Keratinocyte (primary cell): ENCODE measurements around the gene BAG1.

Experiments
- CTCF ChIP-seq, 3 experiments: IDR thresholded peaks in 1 of 3; conservative IDR thresholded peaks in 1 of 3; optimal IDR thresholded peaks in 1 of 3; 2 replicates in 2 of 3; 3 replicates in 1 of 3; pipeline versions ENCODE3 to v1.5.1; 2011; ENCODE audit warnings: low read length in 3 of 3, mild to moderate bottlenecking in 3 of 3, moderate library complexity in 2 of 3, control low read depth in 1 of 3, inconsistent platforms in 1 of 3; ENCODE audit not compliant: insufficient read depth in 2 of 3; ENCODE audit errors: extremely low read depth in 1 of 3
- EZH2 ChIP-seq: IDR thresholded peaks from one replicate; pipeline ENCODE4 v1.6.1; 2012; ENCODE audit warnings: inconsistent platforms, mild to moderate bottlenecking, low read length, moderate library complexity

- TF ChIP-seq CTCF (optimal IDR thresholded peaks at IDR 0.05 in 1 of 3, IDR thresholded peaks at IDR 0.05 in 1 of 3, conservative IDR thresholded peaks at IDR 0.05 in 1 of 3; ENCODE audit: extremely low read depth in 1 of 3, insufficient read depth in 2 of 3, low read length in 3 of 3) = no peak
- no peak for TF ChIP-seq EZH2
These were observed 19.2 kb downstream of the BAG1 start for GRCh38 chr9:33245341-33245740.
